Bronchial epithelial cell (primary cell): ENCODE data around the gene DDAH1. TPM values are rescaled to one million over a fixed set of nuclear protein-coding genes. Genes with fewer than 3 reads are reported as not detected.

Source experiments
- DNase-seq: peaks from one replicate; pipeline ENCODE4 v3.0.0-alpha.2; 2010; ENCODE audit warnings: low read depth
- FAIRE-seq: peaks from 2 replicates; lab custom pipeline; 2011; peaks lifted over from hg19 to GRCh38; lab: Jason Lieb, UNC
- H3K27me3 ChIP-seq: 2 replicates; pipeline ENCODE4 v1.5.1; 2011; ENCODE audit warnings: low read length; ENCODE audit not compliant: control insufficient read depth, insufficient read depth
- H3K36me3 ChIP-seq: 2 replicates; pipeline ENCODE4 v1.5.1; 2011; ENCODE audit warnings: low read length; ENCODE audit not compliant: control insufficient read depth, insufficient read depth
- H3K4me3 ChIP-seq: 2 replicates; pipeline ENCODE4 v1.5.1; 2011; ENCODE audit warnings: mild to moderate bottlenecking, low read depth, low read length, control low read depth
- CTCF ChIP-seq: IDR thresholded peaks from 2 replicates; pipeline ENCODE4 v1.5.1; 2011; ENCODE audit warnings: mild to moderate bottlenecking, moderate library complexity, low read length, control low read depth, inconsistent platforms; ENCODE audit not compliant: insufficient read depth, severe bottlenecking
- total RNA-seq: library from RNA; depleted of rRNA; stranded (reverse); fragments of >200 nt; gene quantifications from 2 replicates; pipeline ENCODE4 v1.2.1, GENCODE V29; 2014

The DDAH1 gene
- total RNA-seq, 1 donor from 2014 or later: 1.6 TPM

DNA sequence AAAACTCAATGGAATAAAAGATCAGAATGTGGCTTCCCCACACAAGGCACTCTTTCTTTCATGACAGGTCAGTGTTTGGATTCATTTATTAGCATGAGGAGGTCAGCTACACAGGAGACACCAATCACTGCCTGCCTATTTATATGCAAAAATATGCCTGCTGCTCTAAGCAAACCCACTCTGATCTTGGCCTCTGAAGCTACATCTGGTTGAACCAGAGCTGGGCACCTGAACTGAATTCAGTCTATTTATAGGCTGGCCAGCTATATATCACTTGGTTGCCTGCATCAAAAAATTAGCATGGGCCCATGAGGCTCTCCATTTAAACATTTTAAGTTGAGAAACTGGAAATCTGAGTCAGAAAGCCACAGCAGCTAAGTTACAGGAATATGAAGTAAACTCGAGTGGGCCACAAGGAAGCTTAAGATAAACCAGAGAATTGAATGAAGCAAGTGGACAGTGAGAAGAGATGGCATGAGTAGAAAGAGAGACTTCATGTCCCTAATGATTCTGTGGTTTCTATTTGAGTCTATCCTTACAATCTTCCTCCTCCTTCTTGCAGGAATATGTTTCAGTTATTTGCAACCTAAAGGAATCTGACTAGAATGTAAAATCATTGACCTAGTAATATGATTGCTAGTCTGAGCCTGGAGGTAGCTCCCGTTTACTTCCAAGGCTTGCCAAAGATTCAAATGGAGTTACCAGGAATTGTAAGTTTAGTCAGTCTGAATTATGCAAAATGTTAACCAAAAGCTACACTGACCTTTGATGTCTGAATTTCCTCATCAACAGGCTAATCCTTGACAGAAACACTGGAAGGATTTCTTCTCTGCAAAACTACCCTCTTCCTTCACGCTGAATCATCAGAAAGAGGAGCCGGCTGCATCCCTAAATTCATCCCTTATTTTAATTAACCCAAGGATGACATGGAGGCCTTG is 17.7 kb downstream of the DDAH1 start:
- DNase-seq (no peak), FAIRE-seq (no peak)
- no peak for TF ChIP-seq CTCF
- no peaks in the 10 kb centered on the region for H3K27me3 ChIP-seq
- no peak overlapping the region for H3K4me3 ChIP-seq
- no peaks in the 10 kb centered on the region for H3K36me3 ChIP-seq

GRCh38 chr1:85445906-85446305 is 19.1 kb downstream of the DDAH1 start:
- DNase-seq (peak; percentile 81), FAIRE-seq (no peak)
- no peak for TF ChIP-seq CTCF
- no peaks in the 10 kb centered on the region for H3K27me3 ChIP-seq
- H3K36me3 ChIP-seq: no peaks in the 10 kb centered on the region
- no peak overlapping the region for H3K4me3 ChIP-seq

- no peak for DNase-seq
- Histone ChIP-seq H3K36me3 (no peaks in the 10 kb centered on the region), H3K4me3 (no peak overlapping the region), H3K27me3 (no peaks in the 10 kb centered on the region)
- TF ChIP-seq CTCF: no peak
- no peak for FAIRE-seq
These were observed 20.6 kb downstream of the DDAH1 start for GRCh38 chr1:85444381-85444780.

DNA sequence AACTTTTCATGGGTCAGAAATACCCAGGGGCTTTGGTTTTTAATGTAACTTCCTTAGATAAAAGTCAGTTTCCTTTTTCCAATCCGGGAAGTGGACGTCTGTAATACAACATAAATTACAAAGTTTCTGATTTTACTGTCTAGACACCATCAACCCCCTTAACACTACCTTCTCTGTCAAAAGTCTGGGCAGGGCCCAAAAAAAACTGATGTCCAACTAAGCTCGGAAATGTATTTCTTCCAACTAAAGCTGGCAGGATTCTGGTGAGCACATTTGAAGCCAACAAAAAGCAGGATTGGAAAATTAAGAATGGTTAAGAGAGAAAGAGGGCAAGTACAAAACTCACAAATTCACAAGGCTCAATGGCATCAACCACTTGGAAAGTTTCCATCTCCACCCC is 24.3 kb downstream of the DDAH1 start:
- H3K27me3 ChIP-seq: no peaks in the 10 kb centered on the region
- no peak for DNase-seq
- TF ChIP-seq CTCF: no peak
- no peak for FAIRE-seq
- no peaks in the 10 kb centered on the region for H3K36me3 ChIP-seq
- H3K4me3 ChIP-seq: no peak overlapping the region

DNA sequence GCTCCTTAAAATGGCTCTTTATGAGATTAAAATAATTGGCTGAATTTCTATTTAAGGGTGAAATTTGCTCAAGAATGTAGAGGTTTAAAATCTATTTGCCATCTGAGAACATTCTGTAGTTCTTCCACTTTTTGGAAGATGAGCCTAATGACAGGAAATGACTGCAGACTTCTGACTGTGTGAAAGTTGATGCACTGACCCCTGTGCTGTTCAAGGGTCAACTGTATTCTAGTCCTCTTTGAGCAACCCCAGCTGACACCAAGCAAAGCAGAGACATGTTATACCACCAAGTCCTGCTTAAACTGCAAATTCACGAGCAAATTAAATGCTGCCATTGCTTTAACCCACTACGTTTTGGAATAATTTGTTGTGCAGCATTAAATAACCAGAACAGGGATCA is 26.6 kb downstream of the DDAH1 start:
- no peak for TF ChIP-seq CTCF
- DNase-seq (no peak), FAIRE-seq (peak; percentile 50)
- H3K4me3 ChIP-seq: no peak overlapping the region
- no peaks in the 10 kb centered on the region for H3K27me3 ChIP-seq
- H3K36me3 ChIP-seq: no peaks in the 10 kb centered on the region
